GM18517 (cell line): ENCODE data around the gene MYCBP2.

ENCODE experiments used
- ATAC-seq: cut with Tn5 transposase; IDR thresholded peaks from one replicate; pipeline ENCODE4 v1.9.1; 2021; ENCODE audit warnings: mild to moderate bottlenecking, moderate library complexity; ENCODE audit not compliant: unreplicated experiment

Gene MYCBP2

GRCh38 chr13:77001540-77001939 is 325.4 kb downstream of the MYCBP2 start:
- no peak for ATAC-seq

- no peak for ATAC-seq
Measured at GRCh38 chr13:77000475-77000874, 326.4 kb downstream of the MYCBP2 start.
